ENCODE data around the gene HTRA2. TPM values are rescaled to one million over a fixed set of nuclear protein-coding genes. Genes with fewer than 3 reads are reported as not detected.
A peak's percentile ranks its signal among the peaks of the same experiment; 100 is the strongest.

The HTRA2 gene
- total RNA-seq, 1 donor from 2014 or later = 31.4 TPM

DNA sequence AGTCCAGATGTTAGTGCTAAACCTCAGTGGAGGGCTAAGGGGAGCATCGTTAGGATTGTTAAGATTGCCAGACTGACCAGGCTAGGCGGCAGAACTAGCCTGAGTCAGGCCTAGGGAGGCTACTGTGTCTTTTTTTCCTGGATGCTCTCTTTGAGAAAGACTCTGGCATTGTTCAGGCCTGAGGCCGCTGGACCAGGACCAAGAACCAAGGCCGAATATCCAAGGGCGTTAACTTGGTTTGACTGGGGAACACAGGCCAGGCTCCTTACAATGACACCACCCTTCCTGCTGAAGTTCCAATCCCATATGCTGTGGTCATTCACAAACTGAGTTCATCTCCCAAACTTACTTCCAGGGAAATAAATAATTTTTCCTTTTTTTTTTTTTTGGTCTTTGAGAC, 10.6 kb downstream of the HTRA2 start:
- peak; percentile 43 for DNase-seq
- TF ChIP-seq, protein P1, sequence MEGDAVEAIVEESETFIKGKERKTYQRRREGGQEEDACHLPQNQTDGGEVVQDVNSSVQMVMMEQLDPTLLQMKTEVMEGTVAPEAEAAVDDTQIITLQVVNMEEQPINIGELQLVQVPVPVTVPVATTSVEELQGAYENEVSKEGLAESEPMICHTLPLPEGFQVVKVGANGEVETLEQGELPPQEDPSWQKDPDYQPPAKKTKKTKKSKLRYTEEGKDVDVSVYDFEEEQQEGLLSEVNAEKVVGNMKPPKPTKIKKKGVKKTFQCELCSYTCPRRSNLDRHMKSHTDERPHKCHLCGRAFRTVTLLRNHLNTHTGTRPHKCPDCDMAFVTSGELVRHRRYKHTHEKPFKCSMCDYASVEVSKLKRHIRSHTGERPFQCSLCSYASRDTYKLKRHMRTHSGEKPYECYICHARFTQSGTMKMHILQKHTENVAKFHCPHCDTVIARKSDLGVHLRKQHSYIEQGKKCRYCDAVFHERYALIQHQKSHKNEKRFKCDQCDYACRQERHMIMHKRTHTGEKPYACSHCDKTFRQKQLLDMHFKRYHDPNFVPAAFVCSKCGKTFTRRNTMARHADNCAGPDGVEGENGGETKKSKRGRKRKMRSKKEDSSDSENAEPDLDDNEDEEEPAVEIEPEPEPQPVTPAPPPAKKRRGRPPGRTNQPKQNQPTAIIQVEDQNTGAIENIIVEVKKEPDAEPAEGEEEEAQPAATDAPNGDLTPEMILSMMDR (IDR thresholded peaks at IDR 0.05) = no peak
- no peak overlapping the region for H3K27ac ChIP-seq

DNA sequence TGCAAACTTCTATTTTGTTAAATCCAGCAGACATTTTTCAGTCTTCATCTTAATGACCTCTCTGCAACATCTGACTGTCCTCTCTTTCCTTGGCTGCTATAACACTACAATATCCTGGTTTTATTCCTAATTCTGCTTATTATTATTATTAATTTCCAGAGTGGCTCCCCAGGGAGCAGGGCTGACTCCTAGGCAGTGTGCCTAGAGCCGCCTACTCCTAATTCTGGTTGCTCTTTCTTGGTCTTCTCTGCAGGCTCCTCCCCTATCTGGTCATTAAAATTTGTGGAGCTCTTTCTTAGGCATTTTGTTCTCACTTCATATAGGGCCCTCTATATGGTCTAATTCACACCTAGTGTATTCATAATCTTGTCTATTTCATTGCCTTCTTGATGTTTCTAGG, 13.2 kb downstream of the HTRA2 start:
- H3K9me3 ChIP-seq = no peaks in the 10 kb centered on the region
- H3K4me3 ChIP-seq = no peak overlapping the region
- ATAC-seq (no peak), DNase-seq (peak; percentile 1)
- H3K27ac ChIP-seq = no peak overlapping the region
- no peaks in the 10 kb centered on the region for H3K36me3 ChIP-seq
- H3K27me3 ChIP-seq = no peaks in the 10 kb centered on the region
- TF ChIP-seq, protein P1 (IDR thresholded peaks at IDR 0.05) = no peak
- intact Hi-C loops (cut with DNase I) = no loop called here
- no peaks in the 10 kb centered on the region for H3K4me1 ChIP-seq

More for the DNA sequence above, 10.6 kb downstream of the HTRA2 start:
- Histone ChIP-seq H3K4me3 (no peak overlapping the region), H3K36me3 (no peaks in the 10 kb centered on the region), H3K27me3 (no peaks in the 10 kb centered on the region), H3K4me1 (no peaks in the 10 kb centered on the region), H3K9me3 (no peaks in the 10 kb centered on the region)
- intact Hi-C loops (cut with DNase I) = no loop called here
- ATAC-seq = peak; percentile 40

DNA sequence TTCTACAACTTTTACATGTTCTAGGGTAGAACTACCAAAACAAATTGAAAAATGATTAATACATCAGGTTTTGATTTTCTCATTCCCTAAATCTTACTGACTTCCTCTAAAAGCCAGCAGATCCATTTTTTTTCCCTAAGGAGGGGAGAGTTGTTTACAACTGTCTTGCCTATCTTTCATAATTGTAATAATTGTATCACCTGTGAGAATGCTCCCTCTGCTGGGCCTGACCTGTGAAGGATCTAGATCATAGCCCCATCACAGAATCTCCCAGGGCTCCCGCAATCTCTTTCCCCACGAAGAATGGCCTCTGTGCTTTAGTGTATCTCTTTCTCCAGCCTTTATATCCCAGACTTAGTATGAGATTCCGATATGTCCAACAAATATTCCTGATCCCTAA, 14.9 kb downstream of the HTRA2 start:
- Histone ChIP-seq H3K4me3 (no peak overlapping the region), H3K27me3 (no peaks in the 10 kb centered on the region), H3K9me3 (no peaks in the 10 kb centered on the region), H3K27ac (no peak overlapping the region), H3K36me3 (no peaks in the 10 kb centered on the region), H3K4me1 (peaks cover 6% of the 10 kb centered on the region)
- TF ChIP-seq, protein P1 (IDR thresholded peaks at IDR 0.05) = no peak
- intact Hi-C loops (cut with DNase I) = no loop called here
- DNase-seq (peak; percentile 9), ATAC-seq (no peak)

DNA sequence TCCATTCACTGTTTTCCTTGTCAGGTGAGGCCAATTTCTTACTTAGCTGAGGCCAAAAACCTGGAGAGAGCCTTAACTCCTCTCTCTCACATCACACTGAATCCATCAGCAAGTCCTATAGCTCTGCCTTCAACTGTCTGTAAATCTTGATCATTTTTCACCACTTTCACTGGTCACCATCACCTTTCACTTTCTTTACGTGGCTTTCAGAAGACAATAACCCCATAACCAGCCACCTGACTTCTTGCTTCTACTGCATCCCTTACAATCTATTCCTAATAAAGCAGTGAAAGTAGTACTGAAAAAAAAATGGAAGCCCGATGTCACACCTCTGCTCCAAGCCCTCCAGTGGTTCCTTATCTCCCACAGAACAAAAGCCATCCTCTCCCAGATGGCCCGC, 16.3 kb downstream of the HTRA2 start:
- no peak overlapping the region for H3K27ac ChIP-seq
- intact Hi-C loops (cut with DNase I) = no loop called here

DNA sequence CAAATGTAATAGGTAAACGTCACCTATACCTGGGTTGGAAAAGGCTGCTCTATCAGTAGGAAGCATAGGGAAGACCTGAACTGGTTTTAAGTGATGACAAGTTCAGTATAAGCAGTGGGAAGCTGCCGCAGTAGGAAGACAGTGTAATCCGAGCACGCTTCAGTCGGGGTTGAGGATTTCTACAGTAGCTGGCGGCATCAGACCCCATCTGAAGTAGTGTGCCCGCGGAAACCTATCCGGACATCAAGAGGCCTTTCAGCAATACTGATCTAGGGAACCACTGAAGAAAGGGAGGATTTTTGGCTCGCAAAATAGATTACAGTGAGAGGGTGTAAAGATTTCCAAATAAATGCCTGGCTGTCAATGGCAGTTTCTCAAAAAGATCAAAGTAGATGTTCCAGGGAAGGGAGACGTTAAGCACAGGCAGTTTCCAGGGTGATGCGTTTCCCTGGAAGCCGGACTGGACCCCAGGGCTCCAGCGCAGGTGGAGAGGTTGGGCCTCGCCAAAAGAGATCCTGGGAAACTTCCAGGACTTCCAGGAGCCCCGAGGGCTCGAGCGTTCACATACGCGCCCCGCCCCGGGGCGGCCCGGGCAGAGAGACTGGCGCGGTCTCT, 18.7 kb downstream of the HTRA2 start:
- H3K9me3 ChIP-seq = no peaks in the 10 kb centered on the region
- H3K36me3 ChIP-seq = no peaks in the 10 kb centered on the region
- ATAC-seq (no peak), DNase-seq (no peak)
- TF ChIP-seq, protein P1 (IDR thresholded peaks at IDR 0.05) = no peak
- peak overlapping the region; percentile 73 for H3K4me3 ChIP-seq
- intact Hi-C loops (cut with DNase I) = no loop called here
- peaks cover 15% of the 10 kb centered on the region for H3K4me1 ChIP-seq
- no peaks in the 10 kb centered on the region for H3K27me3 ChIP-seq
- peak overlapping the region; percentile 78 for H3K27ac ChIP-seq

More for the DNA sequence above, 16.3 kb downstream of the HTRA2 start:
- no peak for DNase-seq
- H3K4me3 ChIP-seq = no peak overlapping the region
- H3K27me3 ChIP-seq = no peaks in the 10 kb centered on the region
- no peaks in the 10 kb centered on the region for H3K9me3 ChIP-seq
- TF ChIP-seq, protein P1 (IDR thresholded peaks at IDR 0.05) = no peak
- no peak for ATAC-seq
- H3K36me3 ChIP-seq = no peaks in the 10 kb centered on the region
- H3K4me1 ChIP-seq = peaks cover 9% of the 10 kb centered on the region
